Lower leg skin (tissue), 4 donors: Measurements from ENCODE around the gene TSC22D3. TPM values are rescaled to one million over a fixed set of nuclear protein-coding genes. Genes with fewer than 3 reads are reported as not detected.

Experiments
- DNase-seq, 2 donors: peaks; one replicate each; pipeline ENCODE4 v3.0.0-alpha.2; 2019; ENCODE audit warnings: low spot score in 2 of 2
- H3K4me3 ChIP-seq: fragments of 200-600 bp; sonication (generic); 2 replicates; pipeline ENCODE4 v1.5.1; 2017; ENCODE audit warnings: mild to moderate bottlenecking, low read depth; ENCODE audit not compliant: poor library complexity, severe bottlenecking
- POLR2A ChIP-seq, 2 donors: fragments of 450-650 bp; IDR thresholded peaks; one replicate each; pipeline ENCODE4 v1.6.1; 2016 to 2017; ENCODE audit warnings: antibody characterized with exemption in 2 of 2, mild to moderate bottlenecking in 1 of 2, moderate library complexity in 1 of 2
- WGBS, 2 donors: methylation state at CpG; one replicate each; pipeline ENCODE4 v1.1.5; 2018; 5-methylcytosine and 5-hydroxymethylcytosine counted together
- intact Hi-C: fragments of 100-400 bp; cut with DNase I; formaldehyde crosslinking; loops from one replicate; pipeline ENCODE4 v1.15.0; 2023; ENCODE audit warnings: low total_unique reads
- total RNA-seq, 4 donors: library from RNA; depleted of rRNA; stranded (reverse); fragments of >200 nt; gene quantifications; one replicate each; pipeline ENCODE4 v1.1.0, GENCODE V29; 2016
- TF ChIP-seq, protein P1 (sequence below), 3 donors: fragments of 450-650 bp; IDR thresholded peaks; one replicate each; pipeline ENCODE4 v1.5.1; 2016; ENCODE audit warnings: antibody characterized with exemption in 3 of 3, mild to moderate bottlenecking in 3 of 3, moderate library complexity in 2 of 3

TSC22D3 gene
- total RNA-seq, 4 donors from 2014 or later, result 474 to 1,005 (median 756) TPM

- WGBS, 2 donors, result 5 to 35% methylated on average over 4 to 10 of the region's 10 CpGs
- peak in 1 of 2 donors; percentile 72 for DNase-seq
- intact Hi-C loops, result no loop called here
- H3K4me3 ChIP-seq, result no peak overlapping the region
- TF ChIP-seq, protein P1, sequence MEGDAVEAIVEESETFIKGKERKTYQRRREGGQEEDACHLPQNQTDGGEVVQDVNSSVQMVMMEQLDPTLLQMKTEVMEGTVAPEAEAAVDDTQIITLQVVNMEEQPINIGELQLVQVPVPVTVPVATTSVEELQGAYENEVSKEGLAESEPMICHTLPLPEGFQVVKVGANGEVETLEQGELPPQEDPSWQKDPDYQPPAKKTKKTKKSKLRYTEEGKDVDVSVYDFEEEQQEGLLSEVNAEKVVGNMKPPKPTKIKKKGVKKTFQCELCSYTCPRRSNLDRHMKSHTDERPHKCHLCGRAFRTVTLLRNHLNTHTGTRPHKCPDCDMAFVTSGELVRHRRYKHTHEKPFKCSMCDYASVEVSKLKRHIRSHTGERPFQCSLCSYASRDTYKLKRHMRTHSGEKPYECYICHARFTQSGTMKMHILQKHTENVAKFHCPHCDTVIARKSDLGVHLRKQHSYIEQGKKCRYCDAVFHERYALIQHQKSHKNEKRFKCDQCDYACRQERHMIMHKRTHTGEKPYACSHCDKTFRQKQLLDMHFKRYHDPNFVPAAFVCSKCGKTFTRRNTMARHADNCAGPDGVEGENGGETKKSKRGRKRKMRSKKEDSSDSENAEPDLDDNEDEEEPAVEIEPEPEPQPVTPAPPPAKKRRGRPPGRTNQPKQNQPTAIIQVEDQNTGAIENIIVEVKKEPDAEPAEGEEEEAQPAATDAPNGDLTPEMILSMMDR (IDR thresholded peaks at IDR 0.05), result no peak
- TF ChIP-seq POLR2A (IDR thresholded peaks at IDR 0.05), result no peak
Observed at GRCh38 chrX:107677501-107677901, 98.1 kb downstream of the TSC22D3 start.

- intact Hi-C loops, result no loop called here
- 0 to 42% methylated on average over 30 of the region's 30 CpGs for WGBS, 2 donors
- no peak for TF ChIP-seq POLR2A (IDR thresholded peaks at IDR 0.05)
- TF ChIP-seq, protein P1 (IDR thresholded peaks at IDR 0.05), result no peak
- H3K4me3 ChIP-seq, result peak overlapping the region; percentile 65
- DNase-seq, result peak; percentile 83 to 96
Observed at GRCh38 chrX:107676559-107677378, 98.8 kb downstream of the TSC22D3 start.

- H3K4me3 ChIP-seq, result peak overlapping the region; percentile 65
- 5 to 25% methylated on average over 9 of the region's 9 CpGs for WGBS, 2 donors
Observed at GRCh38 chrX:107675823-107676555, 99.6 kb downstream of the TSC22D3 start.

GRCh38 chrX:107675365-107675654 is 100.3 kb downstream of the TSC22D3 start:
- DNase-seq, result no peak
- H3K4me3 ChIP-seq, result no peak overlapping the region
- 60 to 73% methylated on average over 1 of the region's 1 CpG for WGBS, 2 donors
- intact Hi-C loops, result no loop called here
- no peak for TF ChIP-seq POLR2A (IDR thresholded peaks at IDR 0.05)
- TF ChIP-seq, protein P1 (IDR thresholded peaks at IDR 0.05), result no peak

More at GRCh38 chrX:107675823-107676555, 99.6 kb downstream of the TSC22D3 start:
- intact Hi-C loops, result no loop called here
- TF ChIP-seq POLR2A (IDR thresholded peaks at IDR 0.05), result no peak
- TF ChIP-seq, protein P1 (IDR thresholded peaks at IDR 0.05), result no peak
- peak in 1 of 2 donors; percentile 85 for DNase-seq

GRCh38 chrX:107674480-107675364 is 100.9 kb downstream of the TSC22D3 start:
- H3K4me3 ChIP-seq, result no peak overlapping the region
- WGBS, 2 donors, result 19 to 37% methylated on average over 9 of the region's 9 CpGs
- TF ChIP-seq, protein P1 (IDR thresholded peaks at IDR 0.05), result no peak
- TF ChIP-seq POLR2A (IDR thresholded peaks at IDR 0.05), result no peak
- intact Hi-C loops, result no loop called here
- DNase-seq, result peak; percentile 92 to 97
